CD4-positive, CD25-positive, alpha-beta regulatory T cell (primary cell): Measurements from ENCODE around the gene CHCHD10. TPM values are rescaled to one million over a fixed set of nuclear protein-coding genes. Genes with fewer than 3 reads are reported as not detected.

Experiments used
- ATAC-seq, 2 donors: fragments of 150-1000 bp; cut with Tn5 transposase; one replicate each; pipeline ENCODE4 v1.10.0; 2021; ENCODE audit warnings: low read depth in 2 of 2, moderate number of reproducible peaks in 2 of 2, moderate library complexity in 1 of 2
- DNase-seq, 3 donors: peaks; one replicate each; pipeline versions ENCODE4 v3.0.0 to v3.0.0-alpha.2; 2012 to 2022; ENCODE audit warnings: mixed read lengths in 1 of 3
- H3K27ac ChIP-seq: one replicate; pipeline ENCODE4 v1.7.0; 2013; ENCODE audit warnings: mild to moderate bottlenecking, low read length; ENCODE audit not compliant: insufficient read depth, poor library complexity, severe bottlenecking
- H3K27me3 ChIP-seq: one replicate; pipeline ENCODE4 v1.7.0; 2013; ENCODE audit warnings: low read length; ENCODE audit not compliant: control insufficient read depth, insufficient read depth
- H3K36me3 ChIP-seq: one replicate; pipeline ENCODE4 v1.7.0; 2013; ENCODE audit warnings: mild to moderate bottlenecking, low read length, moderate library complexity; ENCODE audit not compliant: control insufficient read depth, insufficient read depth
- H3K4me1 ChIP-seq: 2 replicates; pipeline ENCODE4 v1.7.0; 2013; ENCODE audit warnings: mild to moderate bottlenecking, low read length; ENCODE audit not compliant: insufficient read depth, control insufficient read depth, poor library complexity, severe bottlenecking
- H3K4me3 ChIP-seq: one replicate; pipeline ENCODE4 v1.7.0; 2013; ENCODE audit warnings: low read depth, mild to moderate bottlenecking, low read length, moderate library complexity
- H3K9me3 ChIP-seq, 2 experiments: 1 replicate in 1 of 2; 2 replicates in 1 of 2; pipeline ENCODE4 v1.7.0; 2013; ENCODE audit warnings: low read length in 2 of 2, mild to moderate bottlenecking in 1 of 2, moderate library complexity in 1 of 2; ENCODE audit not compliant: control insufficient read depth in 2 of 2
- H3K27ac Mint-ChIP-seq, 3 donors: one replicate each; pipeline ENCODE4 v1.8.0; 2020 to 2022; ENCODE audit warnings: mild to moderate bottlenecking in 3 of 3, mixed read lengths in 3 of 3, moderate library complexity in 2 of 3
- H3K27me3 Mint-ChIP-seq: one replicate; pipeline ENCODE4 v1.8.0; 2022; ENCODE audit warnings: mild to moderate bottlenecking, mixed read lengths
- H3K36me3 Mint-ChIP-seq: one replicate; pipeline ENCODE4 v1.8.0; 2020; ENCODE audit warnings: mixed read lengths
- H3K4me1 Mint-ChIP-seq, 4 donors: one replicate each; pipeline ENCODE4 v1.8.0; 2020 to 2022; ENCODE audit warnings: mixed read lengths in 4 of 4, mild to moderate bottlenecking in 1 of 4
- H3K4me3 Mint-ChIP-seq, 4 donors: one replicate each; pipeline ENCODE4 v1.8.0; 2020 to 2022; ENCODE audit warnings: mild to moderate bottlenecking in 4 of 4, mixed read lengths in 4 of 4, moderate library complexity in 3 of 4
- H3K9me3 Mint-ChIP-seq, 7 donors: one replicate each; pipeline ENCODE4 v1.8.0; 2020 to 2022; ENCODE audit warnings: mixed read lengths in 7 of 7, mild to moderate bottlenecking in 3 of 7, moderate library complexity in 2 of 7
- polyA plus RNA-seq, 4 donors: library from polyadenylated mRNA; unstranded; fragments of 300-500 nt; fragmentation: Illumina TruSeq; gene quantifications; one replicate each; pipeline ENCODE4 v1.2.3, GENCODE V29; 2021
- total RNA-seq: library from RNA; stranded (reverse); gene quantifications from one replicate; pipeline ENCODE4 v1.2.3, GENCODE V29; 2022

Gene CHCHD10
- total and polyA plus RNA-seq, 5 donors from 2014 or later = 16.3 to 31.7 (median 23.1) TPM

DNA sequence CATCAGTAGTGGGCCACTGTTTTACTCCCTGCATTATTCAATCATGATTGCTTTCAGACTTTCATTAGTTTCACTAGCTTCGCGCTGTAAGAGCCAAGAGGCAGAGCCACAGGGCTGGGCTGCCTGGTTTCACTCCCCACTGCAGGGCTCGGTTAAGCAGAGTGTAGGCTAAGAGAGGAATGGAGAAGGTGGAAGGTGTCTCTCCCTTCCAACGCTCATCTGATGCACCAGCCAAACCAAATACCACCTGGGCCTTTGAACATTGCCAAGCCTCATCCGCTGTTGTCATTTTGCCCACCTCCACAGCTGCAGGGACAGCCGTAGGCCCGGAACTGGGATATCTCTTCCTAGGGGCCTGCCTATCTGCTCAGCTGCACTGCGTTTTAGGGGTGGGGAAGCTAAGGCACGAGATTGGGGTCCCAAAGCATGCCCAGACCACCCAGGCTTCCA lies 18.5 kb upstream of the CHCHD10 start:
- H3K9me3 Mint-ChIP-seq = no peaks in the 10 kb centered on the region
- H3K9me3 ChIP-seq = no peaks in the 10 kb centered on the region
- H3K4me3 Mint-ChIP-seq = peak overlapping the region; percentile 91 to 95 (median 92)
- no peaks in the 10 kb centered on the region for H3K27me3 Mint-ChIP-seq
- H3K36me3 ChIP-seq = peaks cover under 1% of the 10 kb centered on the region
- H3K27ac ChIP-seq = peak overlapping the region; percentile 99
- DNase-seq (peak in 1 of 3 donors; percentile 55), ATAC-seq (no peak)
- H3K4me1 Mint-ChIP-seq = peaks cover 14 to 40% (median 28%) of the 10 kb centered on the region in 4 donors
- peaks cover 7% of the 10 kb centered on the region for H3K36me3 Mint-ChIP-seq
- peak overlapping the region; percentile 84 for H3K4me3 ChIP-seq
- H3K4me1 ChIP-seq = peaks cover 20% of the 10 kb centered on the region
- peak overlapping the region; percentile 94 to 95 (median 94) for H3K27ac Mint-ChIP-seq
- H3K27me3 ChIP-seq = no peaks in the 10 kb centered on the region

DNA sequence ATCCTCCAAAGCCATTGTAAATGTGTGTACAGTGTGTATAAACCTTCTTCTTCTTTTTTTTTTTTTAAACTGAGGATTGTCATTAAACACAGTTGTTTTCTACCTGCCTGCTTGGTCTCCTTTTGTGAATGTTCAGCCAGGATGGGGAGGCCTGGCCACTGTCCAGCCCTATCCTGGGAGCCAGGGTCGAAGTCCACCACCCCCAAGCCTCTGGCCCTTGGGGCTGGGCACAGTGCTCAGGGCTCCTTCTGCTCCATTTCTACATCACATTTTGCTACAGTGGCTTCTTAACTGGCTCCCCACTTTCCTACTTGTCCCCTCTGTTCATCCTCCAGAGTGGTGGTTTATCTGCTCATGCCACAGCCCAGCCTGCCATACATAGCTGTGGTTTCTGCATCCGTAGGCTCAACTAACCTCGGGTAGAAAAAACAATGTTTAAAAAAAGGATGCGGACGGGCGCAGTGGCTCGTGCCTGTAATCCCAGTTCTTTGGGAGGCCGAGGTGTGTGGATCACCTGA lies 16.5 kb upstream of the CHCHD10 start:
- Histone ChIP-seq H3K4me1 (peaks cover 20% of the 10 kb centered on the region), H3K9me3 (no peaks in the 10 kb centered on the region), H3K36me3 (no peaks in the 10 kb centered on the region), H3K27me3 (no peaks in the 10 kb centered on the region), H3K27ac (no peak overlapping the region), H3K4me3 (no peak overlapping the region)
- no peak for DNase-seq
- peak overlapping the region; percentile 8 to 69 (median 20) for H3K27ac Mint-ChIP-seq
- no peaks in the 10 kb centered on the region for H3K9me3 Mint-ChIP-seq
- peaks cover 1% of the 10 kb centered on the region for H3K36me3 Mint-ChIP-seq
- H3K27me3 Mint-ChIP-seq = peaks cover 4% of the 10 kb centered on the region
- ATAC-seq = no peak
- H3K4me3 Mint-ChIP-seq = peak overlapping the region in 1 of 4 donors; percentile 58
- H3K4me1 Mint-ChIP-seq = peaks cover 7 to 27% (median 20%) of the 10 kb centered on the region in 4 donors

- Histone ChIP-seq H3K36me3 (no peaks in the 10 kb centered on the region), H3K27me3 (no peaks in the 10 kb centered on the region), H3K4me3 (no peak overlapping the region), H3K27ac (no peak overlapping the region), H3K9me3 (no peaks in the 10 kb centered on the region), H3K4me1 (peaks cover 17% of the 10 kb centered on the region)
- no peak overlapping the region for H3K27ac Mint-ChIP-seq
- H3K36me3 Mint-ChIP-seq = no peaks in the 10 kb centered on the region
- no peaks in the 10 kb centered on the region for H3K9me3 Mint-ChIP-seq
- H3K27me3 Mint-ChIP-seq = peaks cover 4% of the 10 kb centered on the region
- peak overlapping the region in 1 of 4 donors; percentile 47 for H3K4me3 Mint-ChIP-seq
- no peak for ATAC-seq
- no peak for DNase-seq
- H3K4me1 Mint-ChIP-seq = peaks cover 4 to 21% (median 17%) of the 10 kb centered on the region in 4 donors
Observed at GRCh38 chr22:23783265-23784150, 15.7 kb upstream of the CHCHD10 start.

DNA sequence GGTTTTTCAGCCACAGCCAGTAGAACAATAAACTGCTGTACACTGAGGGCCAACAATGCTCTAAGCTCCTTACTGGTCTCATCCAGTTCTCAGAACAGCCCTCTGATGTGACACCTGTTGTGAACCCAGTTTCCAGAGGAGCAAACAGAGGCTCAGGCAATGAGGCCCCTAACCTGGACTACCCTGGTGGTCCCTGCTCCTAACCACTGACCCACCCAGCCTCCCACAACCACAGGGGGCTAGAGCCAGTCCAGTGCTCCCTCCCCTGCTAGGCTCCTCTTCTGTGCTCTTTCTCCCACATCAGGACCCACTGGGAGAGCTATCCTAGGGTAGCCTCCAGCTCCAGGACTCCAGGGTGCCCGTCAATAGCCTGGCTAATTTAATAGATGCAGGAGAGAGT lies 14.9 kb upstream of the CHCHD10 start:
- no peak overlapping the region for H3K4me3 ChIP-seq
- Mint-ChIP-seq H3K36me3 (no peaks in the 10 kb centered on the region), H3K27me3 (peaks cover 4% of the 10 kb centered on the region), H3K27ac (no peak overlapping the region), H3K4me1 (peaks cover 3 to 13% (median 11%) of the 10 kb centered on the region in 4 donors), H3K9me3 (no peaks in the 10 kb centered on the region), H3K4me3 (peak overlapping the region in 1 of 4 donors; percentile 27)
- ATAC-seq (no peak), DNase-seq (no peak)
- no peaks in the 10 kb centered on the region for H3K9me3 ChIP-seq
- peaks cover 9% of the 10 kb centered on the region for H3K4me1 ChIP-seq
- no peak overlapping the region for H3K27ac ChIP-seq
- H3K27me3 ChIP-seq = no peaks in the 10 kb centered on the region
- H3K36me3 ChIP-seq = no peaks in the 10 kb centered on the region

DNA sequence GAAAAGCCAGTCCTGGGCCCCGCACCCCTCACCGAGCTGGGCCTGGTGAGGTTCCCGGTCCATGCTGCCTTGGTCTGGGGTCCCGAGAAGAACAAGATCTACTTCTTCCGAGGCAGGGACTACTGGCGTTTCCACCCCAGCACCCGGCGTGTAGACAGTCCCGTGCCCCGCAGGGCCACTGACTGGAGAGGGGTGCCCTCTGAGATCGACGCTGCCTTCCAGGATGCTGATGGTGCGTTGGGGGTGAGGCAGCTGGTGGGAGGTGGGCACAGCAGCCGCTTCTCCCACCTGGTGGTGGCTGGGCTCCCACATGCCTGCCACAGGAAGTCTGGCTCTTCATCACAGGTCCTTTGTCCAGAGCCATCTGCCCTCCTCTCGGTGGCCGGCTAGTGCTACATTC lies 14.5 kb upstream of the CHCHD10 start:
- no peak overlapping the region for H3K27ac Mint-ChIP-seq
- H3K9me3 Mint-ChIP-seq = no peaks in the 10 kb centered on the region

DNA sequence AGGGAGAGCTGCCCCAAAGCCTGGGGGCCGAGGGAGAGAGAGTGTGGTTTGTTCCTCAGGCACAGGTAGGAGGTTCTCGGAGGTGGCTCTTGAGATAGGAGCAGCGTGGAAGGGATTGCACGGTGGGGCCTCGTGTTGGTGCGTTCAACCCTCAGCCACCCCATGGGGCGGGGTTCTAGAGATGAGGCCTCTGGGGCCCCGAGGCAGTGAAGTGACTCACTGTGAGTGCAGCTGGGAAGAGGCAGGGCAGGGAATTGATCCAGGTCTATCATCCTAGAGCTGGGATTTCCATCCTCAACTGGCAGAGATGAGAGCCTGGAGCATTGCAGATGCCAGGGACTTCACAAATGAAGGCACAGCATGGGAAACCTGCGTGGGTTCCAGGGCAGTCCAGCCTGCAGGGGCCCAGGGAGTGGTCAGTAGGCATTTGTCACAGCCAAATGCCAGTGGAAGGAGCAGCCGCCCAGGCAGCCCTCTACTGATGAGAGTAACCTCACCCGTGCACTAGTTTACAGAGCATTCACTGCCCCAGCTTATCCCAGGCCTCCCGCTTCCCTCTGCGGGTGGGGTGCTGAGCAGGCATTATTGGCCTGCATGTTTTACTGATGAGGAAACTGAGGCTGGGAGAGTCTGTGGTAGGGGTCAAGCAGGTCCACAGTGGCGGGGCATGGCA lies 13.9 kb upstream of the CHCHD10 start:
- no peaks in the 10 kb centered on the region for H3K9me3 Mint-ChIP-seq
- H3K36me3 Mint-ChIP-seq = no peaks in the 10 kb centered on the region

More for the DNA sequence above, 14.5 kb upstream of the CHCHD10 start:
- H3K27me3 Mint-ChIP-seq = peaks cover 4% of the 10 kb centered on the region
- Histone ChIP-seq H3K9me3 (no peaks in the 10 kb centered on the region), H3K4me1 (peaks cover 6% of the 10 kb centered on the region), H3K36me3 (no peaks in the 10 kb centered on the region), H3K27ac (no peak overlapping the region), H3K27me3 (no peaks in the 10 kb centered on the region), H3K4me3 (no peak overlapping the region)
- no peaks in the 10 kb centered on the region for H3K36me3 Mint-ChIP-seq
- ATAC-seq (no peak), DNase-seq (no peak)
- peaks cover 0 to 10% (median 8%) of the 10 kb centered on the region in 4 donors for H3K4me1 Mint-ChIP-seq
- no peak overlapping the region for H3K4me3 Mint-ChIP-seq

DNA sequence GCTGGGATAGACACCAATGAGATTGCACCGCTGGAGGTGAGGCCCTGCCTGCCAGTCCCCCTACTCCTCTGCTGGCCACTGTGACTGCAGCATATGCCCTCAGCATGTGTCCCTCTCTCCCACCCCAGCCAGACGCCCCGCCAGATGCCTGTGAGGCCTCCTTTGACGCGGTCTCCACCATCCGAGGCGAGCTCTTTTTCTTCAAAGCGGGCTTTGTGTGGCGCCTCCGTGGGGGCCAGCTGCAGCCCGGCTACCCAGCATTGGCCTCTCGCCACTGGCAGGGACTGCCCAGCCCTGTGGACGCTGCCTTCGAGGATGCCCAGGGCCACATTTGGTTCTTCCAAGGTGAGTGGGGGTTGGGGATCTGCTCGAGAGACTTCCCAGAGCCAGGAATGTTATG lies 13.3 kb upstream of the CHCHD10 start:
- H3K27me3 ChIP-seq = no peaks in the 10 kb centered on the region
- Mint-ChIP-seq H3K4me1 (peaks cover 0 to 3% (median 2%) of the 10 kb centered on the region in 4 donors), H3K4me3 (no peak overlapping the region), H3K27me3 (peaks cover 4% of the 10 kb centered on the region), H3K36me3 (no peaks in the 10 kb centered on the region), H3K9me3 (no peaks in the 10 kb centered on the region), H3K27ac (no peak overlapping the region)
- no peaks in the 10 kb centered on the region for H3K4me1 ChIP-seq
- ATAC-seq (no peak), DNase-seq (no peak)
- H3K4me3 ChIP-seq = no peak overlapping the region
- H3K27ac ChIP-seq = no peak overlapping the region
- no peaks in the 10 kb centered on the region for H3K9me3 ChIP-seq
- H3K36me3 ChIP-seq = no peaks in the 10 kb centered on the region

More for the DNA sequence above, 13.9 kb upstream of the CHCHD10 start:
- Histone ChIP-seq H3K27me3 (no peaks in the 10 kb centered on the region), H3K9me3 (no peaks in the 10 kb centered on the region), H3K36me3 (no peaks in the 10 kb centered on the region), H3K4me3 (no peak overlapping the region), H3K27ac (no peak overlapping the region), H3K4me1 (peaks cover 6% of the 10 kb centered on the region)
- Mint-ChIP-seq H3K27ac (no peak overlapping the region), H3K27me3 (peaks cover 4% of the 10 kb centered on the region), H3K4me1 (peaks cover 0 to 9% (median 7%) of the 10 kb centered on the region in 4 donors), H3K4me3 (no peak overlapping the region)
- no peak for DNase-seq
- ATAC-seq = no peak
